Ovary (tissue), 9 donors: ENCODE measurements around the gene UBQLN4. TPM values are rescaled to one million over a fixed set of nuclear protein-coding genes. Genes with fewer than 3 reads are reported as not detected.

ENCODE experiments used
- DNase-seq, 5 donors: peaks; one replicate each; pipeline ENCODE4 v3.0.0-alpha.2; 2019 to 2020
- H3K27ac ChIP-seq, 2 donors: fragments of 200-600 bp; one replicate each; pipeline versions ENCODE4 v1.5.1 to v1.8.0; 2019 to 2022
- H3K27me3 ChIP-seq: fragments of 200-600 bp; one replicate; pipeline ENCODE4 v1.8.0; 2022
- H3K36me3 ChIP-seq: fragments of 200-600 bp; sonication (generic); one replicate; pipeline ENCODE4 v1.5.1; 2019
- H3K4me1 ChIP-seq: one replicate; pipeline ENCODE4 v1.8.1; 2013; ENCODE audit warnings: mild to moderate bottlenecking, moderate library complexity; ENCODE audit not compliant: insufficient read depth
- H3K4me3 ChIP-seq: fragments of 200-600 bp; sonication (generic); one replicate; pipeline ENCODE4 v1.5.1; 2017
- H3K9me3 ChIP-seq, 2 donors: fragments of 200-600 bp in 1 of 2; sonication (generic) in 1 of 2; one replicate each; pipeline versions ENCODE4 v1.5.1 to v1.8.1; 2013 to 2019; ENCODE audit warnings: mild to moderate bottlenecking in 1 of 2, moderate library complexity in 1 of 2
- EP300 ChIP-seq: sonication (generic); formaldehyde crosslinking; IDR thresholded peaks from one replicate; pipeline ENCODE4 v1.6.1; 2017; ENCODE audit warnings: antibody characterized with exemption
- POLR2A ChIP-seq: fragments of 450-650 bp; IDR thresholded peaks from one replicate; pipeline ENCODE4 v1.6.1; 2017; ENCODE audit warnings: antibody characterized with exemption, mild to moderate bottlenecking, moderate library complexity
- WGBS, 3 donors: extraction: QIAGEN DNeasy Blood & Tissue Kit in 1 of 3; methylation state at CpG; one replicate each; pipeline versions ENCODE4 v1.1.5 to v1.1.7; 2013 to 2017; 5-methylcytosine and 5-hydroxymethylcytosine counted together
- intact Hi-C, 4 donors: fragments of 100-400 bp; cut with DNase I; formaldehyde crosslinking; loops; one replicate each; pipeline versions ENCODE4 v1.11.0 to v1.15.1; 2022 to 2023
- polyA plus RNA-seq, 2 donors: library from polyadenylated mRNA; stranded (reverse); fragments of 200-250 nt in 1 of 2; fragments of 350-450 nt in 1 of 2; fragmentation: Illumina TruSeq in 1 of 2; extraction: RNeasy Lipid Tissue Mini Kit (QIAGEN cat#74804) in 1 of 2; gene quantifications; one replicate each; pipeline ENCODE4 v1.2.3, GENCODE V29; 2013 to 2014
- total RNA-seq, 7 donors: library from RNA; depleted of rRNA in 2 of 7; stranded (reverse); fragments of >200 nt in 2 of 7; fragmentation: NEBNext Ultra II Directional in 3 of 7; extraction: Animal tissue kit (Norgen Biotek cat#: 25700) in 3 of 7; gene quantifications; one replicate each; pipeline versions ENCODE4 v1.1.0 to v1.2.4, GENCODE V29; 2016 to 2023
- TF ChIP-seq, protein P1 (sequence below), 3 donors: fragments of 450-650 bp in 2 of 3; fragments of 200-600 bp in 1 of 3; IDR thresholded peaks; one replicate each; pipeline versions ENCODE4 v1.5.1 to v1.8.0; 2016 to 2022; ENCODE audit warnings: antibody characterized with exemption in 3 of 3, mild to moderate bottlenecking in 1 of 3
- donor health status: DM: no; HTN: no; CAD: no; lungs with moderate emphysema.
- donor health status: DM: no; HTN: no; CAD: no.
- donor health status: Bipolar disorder and iron deficiency.
- donor health status: DM: yes; HTN: yes; CAD: no.
- donor health status: DM: no; HTN: no; CAD: no.
- donor health status: DM: yes; HTN: yes; CAD: no.

Gene UBQLN4
- total and polyA plus RNA-seq, 9 donors, result 14.2 to 38.0 (median 26.6) TPM

DNA sequence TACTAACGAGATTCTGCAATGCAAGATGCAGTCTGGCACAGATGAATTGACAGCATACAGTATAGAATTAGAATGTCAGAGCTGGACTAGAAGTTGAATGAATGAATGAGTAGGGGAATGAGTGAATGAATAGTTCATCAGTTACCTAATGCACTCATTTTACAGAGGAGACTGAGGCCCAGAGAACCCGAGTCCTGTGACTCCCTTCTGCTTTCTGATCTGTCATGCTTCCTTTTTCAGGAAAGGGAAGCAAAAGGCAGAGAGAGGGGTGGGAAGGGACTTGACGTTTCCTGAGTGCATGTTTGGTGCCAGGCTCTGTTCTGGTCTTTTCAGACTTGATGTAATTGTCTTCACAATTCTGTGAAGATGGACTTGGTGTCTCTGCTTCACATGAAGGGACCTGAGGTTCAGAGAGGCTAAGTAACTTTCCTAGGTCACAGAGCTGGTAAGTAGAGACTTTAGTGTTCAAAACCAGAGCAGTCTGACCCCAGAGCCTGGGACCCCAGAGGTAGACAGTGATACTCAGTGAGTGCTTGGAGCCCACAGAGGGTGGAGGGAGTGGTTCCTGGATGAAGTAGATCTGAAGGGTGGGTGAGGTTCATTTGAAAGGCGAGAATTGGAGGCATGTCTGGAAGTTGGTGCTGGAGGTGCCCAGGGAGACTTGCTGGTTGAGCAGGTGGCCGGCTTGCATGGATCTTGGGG is 36.7 kb upstream of the UBQLN4 start:
- H3K36me3 ChIP-seq, result no peaks in the 10 kb centered on the region
- intact Hi-C loops, result loop anchor here (1.0 to 5.0 kb wide), 6 partner anchors 47 to 137 kb away; no protein-coding TSS in a partner anchor
- no peaks in the 10 kb centered on the region for H3K27me3 ChIP-seq
- no peak overlapping the region for H3K27ac ChIP-seq
- no peaks in the 10 kb centered on the region for H3K4me1 ChIP-seq
- H3K4me3 ChIP-seq, result no peak overlapping the region
- no peak for TF ChIP-seq EP300
- TF ChIP-seq POLR2A, result no peak
- WGBS, 3 donors, result 33 to 40% (median 39%) methylated on average over 5 of the region's 5 CpGs
- H3K9me3 ChIP-seq, result no peaks in the 10 kb centered on the region
- no peak for DNase-seq

DNA sequence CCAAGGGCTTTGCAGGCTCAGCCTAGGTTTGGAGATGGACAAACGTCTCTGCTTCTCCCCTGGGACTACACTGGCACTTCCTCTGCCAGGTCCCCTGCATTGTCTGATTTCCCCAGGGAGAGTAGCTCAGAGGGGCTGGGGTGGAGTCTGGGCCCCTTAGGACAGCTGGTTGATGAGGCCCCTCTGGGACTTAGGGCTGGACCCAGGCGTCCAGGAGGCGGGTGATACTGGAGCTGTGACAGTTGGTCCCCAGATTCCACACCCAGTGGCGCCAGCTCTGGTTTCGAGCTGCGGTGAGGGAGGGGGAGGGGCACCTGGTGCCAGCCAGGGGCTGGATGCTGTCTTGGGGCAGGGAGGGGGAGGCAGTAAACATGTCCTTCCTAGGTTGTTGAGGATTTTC is 36.1 kb upstream of the UBQLN4 start:
- Histone ChIP-seq H3K36me3 (no peaks in the 10 kb centered on the region), H3K27me3 (no peaks in the 10 kb centered on the region), H3K4me3 (no peak overlapping the region), H3K9me3 (no peaks in the 10 kb centered on the region), H3K4me1 (no peaks in the 10 kb centered on the region), H3K27ac (no peak overlapping the region)
- no peak for DNase-seq
- intact Hi-C loops, result loop anchor here (1.0 to 5.0 kb wide), 7 partner anchors 47 to 143 kb away; no protein-coding TSS in a partner anchor
- 76 to 84% (median 80%) methylated on average over 6 of the region's 6 CpGs for WGBS, 3 donors
- no peak for TF ChIP-seq POLR2A
- no peak for TF ChIP-seq EP300
- TF ChIP-seq, protein P1, sequence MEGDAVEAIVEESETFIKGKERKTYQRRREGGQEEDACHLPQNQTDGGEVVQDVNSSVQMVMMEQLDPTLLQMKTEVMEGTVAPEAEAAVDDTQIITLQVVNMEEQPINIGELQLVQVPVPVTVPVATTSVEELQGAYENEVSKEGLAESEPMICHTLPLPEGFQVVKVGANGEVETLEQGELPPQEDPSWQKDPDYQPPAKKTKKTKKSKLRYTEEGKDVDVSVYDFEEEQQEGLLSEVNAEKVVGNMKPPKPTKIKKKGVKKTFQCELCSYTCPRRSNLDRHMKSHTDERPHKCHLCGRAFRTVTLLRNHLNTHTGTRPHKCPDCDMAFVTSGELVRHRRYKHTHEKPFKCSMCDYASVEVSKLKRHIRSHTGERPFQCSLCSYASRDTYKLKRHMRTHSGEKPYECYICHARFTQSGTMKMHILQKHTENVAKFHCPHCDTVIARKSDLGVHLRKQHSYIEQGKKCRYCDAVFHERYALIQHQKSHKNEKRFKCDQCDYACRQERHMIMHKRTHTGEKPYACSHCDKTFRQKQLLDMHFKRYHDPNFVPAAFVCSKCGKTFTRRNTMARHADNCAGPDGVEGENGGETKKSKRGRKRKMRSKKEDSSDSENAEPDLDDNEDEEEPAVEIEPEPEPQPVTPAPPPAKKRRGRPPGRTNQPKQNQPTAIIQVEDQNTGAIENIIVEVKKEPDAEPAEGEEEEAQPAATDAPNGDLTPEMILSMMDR (IDR thresholded peaks at IDR 0.05), result no peak

DNA sequence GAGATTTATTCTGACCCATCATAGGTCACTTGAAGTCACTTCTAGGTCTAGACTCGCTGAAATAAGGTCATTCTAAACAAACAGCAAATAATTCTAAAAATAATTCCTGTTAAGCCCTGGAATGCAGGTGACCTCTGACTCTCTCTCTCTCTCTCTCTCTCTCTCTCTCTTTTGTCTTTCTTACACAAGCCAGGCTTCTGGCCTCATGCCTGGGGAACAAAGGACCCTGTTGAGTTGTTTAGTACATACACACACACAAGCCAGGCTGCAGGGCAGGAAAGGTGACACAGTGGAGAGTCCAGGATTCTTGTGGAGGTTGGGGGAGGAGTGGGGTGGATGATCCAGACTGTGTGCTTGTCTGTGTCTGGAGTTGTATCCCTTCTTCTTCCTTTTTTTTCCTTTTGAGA is 32.7 kb upstream of the UBQLN4 start:
- DNase-seq, result peak in 3 of 5 donors; percentile 49 to 73 (median 67)
- Histone ChIP-seq H3K27me3 (no peaks in the 10 kb centered on the region), H3K9me3 (no peaks in the 10 kb centered on the region), H3K4me3 (no peak overlapping the region), H3K4me1 (no peaks in the 10 kb centered on the region), H3K27ac (no peak overlapping the region), H3K36me3 (no peaks in the 10 kb centered on the region)
- 4 to 15% (median 8%) methylated on average over 1 of the region's 1 CpG for WGBS, 3 donors
- no peak for TF ChIP-seq POLR2A
- TF ChIP-seq, protein P1 (IDR thresholded peaks at IDR 0.05), result no peak
- TF ChIP-seq EP300, result no peak
- intact Hi-C loops, result loop anchor here in 1 of 4 donors (5.0 kb wide), 1 partner anchor 146 kb away; no protein-coding TSS in a partner anchor

DNA sequence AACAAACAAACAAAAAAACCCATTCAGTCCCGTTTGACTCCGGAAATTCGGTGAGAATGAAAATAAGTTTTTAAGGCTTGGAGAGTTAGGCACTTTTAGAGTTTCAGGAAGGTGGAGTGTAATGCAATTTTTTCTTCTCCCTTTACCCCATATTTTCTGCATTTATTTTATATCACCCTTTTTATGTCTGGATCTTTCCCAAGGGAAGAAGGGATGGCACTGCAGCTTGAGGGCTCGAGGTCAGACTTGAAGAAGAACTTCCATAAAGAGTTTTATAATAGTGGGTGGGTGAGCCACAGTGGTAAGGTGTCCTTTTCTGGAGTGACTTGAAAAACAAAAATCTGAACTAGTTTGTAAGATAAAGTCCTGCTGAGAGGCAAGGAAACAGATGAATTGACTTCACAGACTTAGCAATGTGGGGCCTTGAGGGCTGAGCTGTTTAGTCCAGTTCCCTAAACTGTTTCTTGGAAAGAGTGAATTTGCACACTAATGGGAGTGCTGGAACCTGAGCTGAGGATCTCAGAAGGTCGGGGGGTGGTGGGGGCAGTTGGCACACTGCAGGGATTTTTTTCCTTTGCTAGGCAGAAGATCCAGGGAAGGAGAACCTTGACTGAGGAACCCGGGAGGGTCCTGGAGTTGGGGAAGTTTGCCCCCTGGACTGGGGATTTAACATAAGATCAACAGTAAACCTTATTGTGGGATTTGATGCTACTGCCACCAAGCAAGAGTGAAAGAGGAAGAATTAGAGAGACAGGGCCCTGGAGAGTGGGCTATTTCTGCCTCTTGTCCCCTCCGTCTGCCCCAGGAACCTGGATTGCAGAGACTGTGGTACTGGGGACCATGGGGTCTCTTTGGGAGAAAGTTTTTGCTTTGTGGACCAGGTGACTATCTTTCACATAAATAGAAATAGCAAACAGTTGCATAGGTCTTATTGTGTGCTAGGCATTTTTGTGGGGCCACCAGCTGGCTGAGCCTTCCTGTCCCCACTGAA is 30.5 kb upstream of the UBQLN4 start:
- no peaks in the 10 kb centered on the region for H3K9me3 ChIP-seq
- no peak overlapping the region for H3K4me3 ChIP-seq
- TF ChIP-seq, protein P1 (IDR thresholded peaks at IDR 0.05), result no peak
- no peak for TF ChIP-seq POLR2A
- no peak for TF ChIP-seq EP300
- intact Hi-C loops, result no loop called here
- H3K36me3 ChIP-seq, result no peaks in the 10 kb centered on the region
- WGBS, 3 donors, result 33 to 53% (median 46%) methylated on average over 7 of the region's 7 CpGs
- H3K27me3 ChIP-seq, result no peaks in the 10 kb centered on the region
- no peak overlapping the region for H3K27ac ChIP-seq
- DNase-seq, result no peak
- H3K4me1 ChIP-seq, result peaks cover 2% of the 10 kb centered on the region
